GM12892 (cell line): ENCODE measurements around the gene DCHS2.

Experiments used
- POLR2A ChIP-seq: IDR thresholded peaks from 2 replicates; pipeline ENCODE4 v1.6.1; 2011; ENCODE audit warnings: low read depth, low read length, control low read depth
- POLR2AphosphoS5 ChIP-seq: IDR thresholded peaks from 2 replicates; pipeline ENCODE4 v1.6.1; 2011; ENCODE audit warnings: low read depth, low read length, control low read depth

GRCh38 chr4:154315741-154316140, 175.9 kb downstream of the DCHS2 start:
- TF ChIP-seq POLR2AphosphoS5: no peak
- no peak for TF ChIP-seq POLR2A
